DMS153 treated with DMSO at 0.1 percent for 48 hours (cell line): ENCODE data around the gene PPP2R5C.
A peak's percentile ranks its signal among the peaks of the same experiment; 100 is the strongest.

ENCODE experiments used
- DNase-seq: peaks from one replicate; lab custom pipeline; 2025; ENCODE audit not compliant: unreplicated experiment; lab: John Stamatoyannopoulos, UW

Gene PPP2R5C

GRCh38 chr14:101937926-101938767, 176.6 kb downstream of the PPP2R5C start:
- DNase-seq: no peak

GRCh38 chr14:101939646-101940170, 178.2 kb downstream of the PPP2R5C start:
- DNase-seq: no peak

- DNase-seq: no peak
These were observed 182.9 kb downstream of the PPP2R5C start for GRCh38 chr14:101944451-101944850.

- no peak for DNase-seq
These were observed 183.7 kb downstream of the PPP2R5C start for GRCh38 chr14:101945171-101945570.

- no peak for DNase-seq
These were observed 186.0 kb downstream of the PPP2R5C start for GRCh38 chr14:101947577-101947903.

GRCh38 chr14:101947904-101948665, 186.6 kb downstream of the PPP2R5C start:
- DNase-seq: peak; percentile 74

GRCh38 chr14:101948666-101949216, 187.2 kb downstream of the PPP2R5C start:
- no peak for DNase-seq

GRCh38 chr14:101950100-101950499, 188.6 kb downstream of the PPP2R5C start:
- no peak for DNase-seq

GRCh38 chr14:101950516-101951215, 189.2 kb downstream of the PPP2R5C start:
- DNase-seq: no peak

- no peak for DNase-seq
These were observed 191.6 kb downstream of the PPP2R5C start for GRCh38 chr14:101953151-101953550.

GRCh38 chr14:101954501-101954900, 193.0 kb downstream of the PPP2R5C start:
- no peak for DNase-seq

GRCh38 chr14:101955695-101956161, 194.2 kb downstream of the PPP2R5C start:
- DNase-seq: no peak

GRCh38 chr14:101956179-101956885, 194.8 kb downstream of the PPP2R5C start:
- no peak for DNase-seq

GRCh38 chr14:101957406-101958234, 196.1 kb downstream of the PPP2R5C start:
- DNase-seq: no peak

- no peak for DNase-seq
These were observed 197.1 kb downstream of the PPP2R5C start for GRCh38 chr14:101958418-101959180.

GRCh38 chr14:101959277-101959676, 197.8 kb downstream of the PPP2R5C start:
- no peak for DNase-seq

GRCh38 chr14:101960225-101960624, 198.7 kb downstream of the PPP2R5C start:
- DNase-seq: no peak

- peak; percentile 47 for DNase-seq
These were observed 199.7 kb downstream of the PPP2R5C start for GRCh38 chr14:101961011-101961721.
